NCI-H2081 (cell line): Measurements from ENCODE around the gene ATXN7L3B.

Experiments used
- DNase-seq, 2 experiments: peaks; one replicate each; lab custom pipeline; 2025; lab: John Stamatoyannopoulos, UW

The ATXN7L3B gene

DNA sequence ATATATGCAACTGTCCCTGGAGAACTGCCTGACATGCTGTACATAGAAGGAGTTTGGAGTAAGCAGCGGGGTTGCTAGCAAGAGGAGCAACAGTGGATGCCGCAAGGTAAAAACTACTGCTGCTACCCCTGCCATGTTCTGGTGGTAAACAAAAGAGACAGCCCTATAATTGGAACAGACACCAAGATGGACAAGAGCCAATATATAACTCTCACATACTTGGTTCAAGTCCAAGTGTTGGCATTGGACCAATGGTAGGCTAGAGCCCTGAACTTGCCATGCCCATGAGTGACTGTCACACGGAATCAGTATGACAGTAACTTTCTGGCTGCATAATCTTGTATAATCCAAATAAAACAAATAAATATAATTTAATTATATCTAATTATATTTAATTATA lies 13.7 kb downstream of the ATXN7L3B start:
- DNase-seq = peak; percentile 9 to 34

DNA sequence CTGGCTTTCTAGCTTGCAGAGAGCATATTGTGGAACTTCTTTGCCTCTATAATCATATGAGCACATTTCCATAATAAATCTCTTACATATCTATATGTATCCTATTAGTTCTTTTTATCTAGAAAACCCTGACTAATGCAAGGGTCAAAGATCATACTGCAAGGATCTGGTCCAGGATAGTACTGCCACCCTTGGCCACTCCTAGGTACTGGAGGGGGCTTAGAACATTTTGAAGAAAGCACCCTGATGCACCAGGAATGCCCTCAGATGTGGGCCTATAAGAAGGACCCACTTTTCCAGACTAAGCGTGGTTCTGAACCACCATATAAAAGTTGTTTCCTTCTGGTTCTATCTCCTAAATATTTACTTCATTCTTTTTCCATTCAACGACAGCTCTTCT lies 14.6 kb downstream of the ATXN7L3B start:
- no peak for DNase-seq

DNA sequence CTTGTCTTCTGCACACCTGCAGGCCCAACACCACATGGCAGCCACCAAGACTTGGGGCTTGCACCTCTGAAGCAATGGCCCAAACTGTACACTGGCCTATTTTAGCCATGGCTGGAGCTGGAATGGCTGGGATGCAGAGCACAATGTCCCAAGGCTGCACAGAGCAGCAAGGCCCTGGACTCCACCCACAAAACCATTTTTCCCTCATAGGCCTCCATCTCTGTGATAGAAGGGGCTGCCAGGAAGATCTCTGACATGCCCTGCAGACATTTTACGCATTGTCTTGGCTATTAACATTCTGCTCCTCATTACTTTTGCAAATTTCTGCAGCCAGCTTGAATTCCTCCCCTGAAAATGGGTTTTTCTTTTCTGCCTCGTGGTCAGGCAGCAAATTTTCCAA lies 22.1 kb downstream of the ATXN7L3B start:
- DNase-seq = no peak

DNA sequence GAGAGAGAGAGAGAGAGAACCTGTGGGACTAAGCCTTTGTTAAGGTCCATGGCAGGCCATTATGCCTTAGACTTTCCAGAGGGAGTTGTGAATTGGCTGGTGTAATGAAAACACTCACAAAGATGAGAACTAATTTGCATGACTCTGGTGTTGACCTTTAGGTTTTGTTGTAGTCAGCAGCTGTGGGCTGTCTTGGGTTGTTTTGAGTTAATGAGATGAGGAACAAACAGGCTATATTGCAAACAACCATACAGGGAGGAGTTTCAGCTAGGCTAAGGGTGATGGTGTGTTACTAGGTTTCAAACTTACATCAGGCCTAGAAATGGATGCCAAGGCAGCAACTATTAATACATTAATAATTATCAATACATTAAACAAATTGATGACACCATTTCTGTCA lies 26.3 kb downstream of the ATXN7L3B start:
- no peak for DNase-seq

DNA sequence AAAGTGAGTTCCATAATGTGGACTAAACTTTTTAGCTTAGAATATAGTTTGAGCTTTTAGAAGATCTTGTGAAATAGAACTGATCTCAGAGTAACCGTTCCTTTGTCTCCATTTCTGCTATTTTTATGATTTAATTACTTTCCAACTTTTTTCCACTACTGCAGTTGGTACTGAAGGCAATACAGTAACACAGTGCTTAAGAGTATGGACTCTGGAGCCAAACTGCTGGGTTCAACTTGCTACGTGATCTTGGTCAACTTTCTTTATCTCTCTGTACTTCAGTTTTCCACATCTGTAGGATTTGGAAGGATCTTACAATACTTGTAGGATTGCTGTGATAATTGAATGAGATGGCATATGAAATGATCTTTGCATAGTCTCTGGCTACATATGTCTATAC lies 40.9 kb downstream of the ATXN7L3B start:
- no peak for DNase-seq

DNA sequence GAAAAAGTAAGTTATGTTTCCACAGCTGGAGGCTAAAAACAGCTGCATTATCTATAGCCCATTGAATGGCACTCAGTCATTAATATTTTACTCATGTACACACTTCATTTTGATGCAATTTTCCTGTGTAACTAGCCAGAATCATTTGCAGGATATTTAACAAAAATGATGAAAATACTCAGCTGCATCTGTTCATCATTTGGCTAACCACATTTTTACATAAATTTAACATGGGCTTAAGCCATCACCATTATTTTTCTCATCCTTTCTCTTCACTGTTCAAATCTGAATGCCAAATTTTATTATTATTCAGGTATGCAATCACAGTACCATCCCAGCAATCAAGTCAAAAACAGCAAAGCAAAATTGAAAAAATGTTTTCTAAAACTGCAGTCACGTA lies 41.8 kb downstream of the ATXN7L3B start:
- no peak for DNase-seq

DNA sequence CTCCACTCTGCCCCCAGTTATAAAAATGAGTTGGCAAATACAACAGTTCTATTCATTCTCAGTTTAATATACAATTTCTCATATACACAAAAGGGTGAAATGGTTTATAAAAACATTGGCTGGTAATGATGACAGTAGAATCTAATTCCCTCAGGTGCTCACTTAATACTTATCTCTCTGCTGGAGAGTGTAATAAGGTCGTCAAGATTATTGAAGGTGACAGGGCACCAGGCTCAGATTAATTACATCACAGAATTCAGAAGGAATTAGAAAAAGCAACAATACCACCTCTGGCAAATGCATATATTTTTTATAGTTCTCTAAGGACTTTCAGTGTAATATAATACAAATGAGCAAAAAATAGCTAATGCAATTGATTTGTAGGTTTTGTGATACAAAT lies 42.3 kb downstream of the ATXN7L3B start:
- no peak for DNase-seq

DNA sequence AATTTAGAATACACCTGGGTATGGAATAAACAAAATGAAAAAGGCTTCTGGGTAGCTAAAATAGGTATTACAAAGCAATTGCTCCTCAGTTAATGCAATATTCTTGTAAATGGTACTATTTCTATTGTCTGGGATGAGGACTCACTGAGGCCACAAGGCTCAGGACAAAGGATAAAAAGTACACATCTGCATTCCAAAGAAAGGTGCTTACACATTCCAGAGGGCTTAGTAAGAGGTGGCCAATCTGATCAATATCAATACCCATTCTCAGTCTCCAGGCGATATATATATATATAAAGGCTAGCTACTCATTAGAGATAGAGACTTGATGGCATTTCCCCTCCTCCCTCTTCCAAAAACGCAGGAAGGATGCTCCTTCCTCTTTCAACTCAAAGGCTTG lies 43.8 kb downstream of the ATXN7L3B start:
- no peak for DNase-seq

DNA sequence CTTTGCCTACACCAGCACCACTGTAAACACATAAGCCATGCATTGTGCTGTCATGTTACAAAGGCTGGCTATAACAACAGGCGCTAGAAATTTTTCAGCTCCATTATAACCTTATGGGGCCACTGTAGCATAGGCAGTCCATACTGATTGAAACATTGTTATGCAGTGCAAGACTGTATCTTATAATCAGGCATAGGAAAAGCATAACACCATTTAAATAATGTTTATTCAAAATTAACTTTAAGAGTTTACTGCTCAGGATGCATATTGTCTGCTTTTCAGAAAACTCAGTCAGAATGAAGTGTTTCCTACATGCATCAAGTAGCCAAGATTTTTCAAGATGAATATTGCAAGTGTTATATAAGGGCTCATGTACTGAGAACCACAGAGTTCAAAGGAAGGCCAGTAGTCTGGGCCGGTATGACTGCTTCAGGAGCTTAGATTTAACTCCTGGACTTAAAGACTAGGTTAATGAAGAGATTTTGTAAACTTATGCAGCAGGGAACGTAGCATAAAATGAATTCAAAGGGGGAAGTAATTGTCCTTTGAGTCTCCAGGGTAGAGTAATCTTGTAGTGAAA lies 46.9 kb downstream of the ATXN7L3B start:
- DNase-seq = no peak

DNA sequence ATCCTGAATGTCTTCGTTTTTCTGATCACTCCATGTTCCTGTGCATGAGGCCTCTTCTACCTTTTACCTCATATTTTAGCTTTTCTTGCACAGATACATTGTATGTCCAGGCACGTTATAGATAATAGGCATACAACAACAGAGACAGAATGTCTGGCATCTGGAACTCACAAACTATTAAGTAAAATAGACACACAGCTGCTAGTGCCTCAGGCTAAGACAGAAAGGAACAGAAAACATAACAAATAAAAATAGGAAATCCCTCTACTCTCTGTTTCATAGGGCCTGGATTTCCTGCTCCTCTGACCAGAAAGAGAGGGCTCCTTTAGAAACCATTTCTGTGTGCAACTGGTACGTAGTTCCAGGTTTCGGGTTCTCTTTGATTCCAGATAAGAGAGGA lies 48.6 kb downstream of the ATXN7L3B start:
- no peak for DNase-seq
